Lower lobe of right lung (tissue), 2 donors: Measurements from ENCODE around the gene PDCD10. TPM values are rescaled to one million over a fixed set of nuclear protein-coding genes. Genes with fewer than 3 reads are reported as not detected.

Experiments
- ATAC-seq, 2 donors: fragments of 200-7000 bp; cut with Tn5 transposase; one replicate each; pipeline ENCODE4 v1.9.1; 2020 to 2022; ENCODE audit warnings: mild to moderate bottlenecking in 2 of 2, moderate library complexity in 2 of 2
- DNase-seq: peaks from one replicate; pipeline ENCODE4 v3.0.0-alpha.2; 2020
- H3K27ac ChIP-seq: fragments of 200-600 bp; one replicate; pipeline ENCODE4 v1.8.0; 2022
- H3K27me3 ChIP-seq: fragments of 200-600 bp; one replicate; pipeline ENCODE4 v1.8.0; 2022; ENCODE audit warnings: low read depth
- H3K36me3 ChIP-seq: fragments of 200-600 bp; one replicate; pipeline ENCODE4 v1.8.0; 2022; ENCODE audit warnings: mild to moderate bottlenecking
- H3K4me1 ChIP-seq: fragments of 200-600 bp; one replicate; pipeline ENCODE4 v1.8.0; 2022
- H3K4me3 ChIP-seq: fragments of 200-600 bp; one replicate; pipeline ENCODE4 v1.8.0; 2022; ENCODE audit warnings: mild to moderate bottlenecking
- H3K9me3 ChIP-seq: fragments of 200-600 bp; one replicate; pipeline ENCODE4 v1.8.0; 2022
- CTCF ChIP-seq: fragments of 200-600 bp; IDR thresholded peaks from one replicate; pipeline ENCODE4 v1.8.0; 2022; ENCODE audit warnings: antibody characterized with exemption, mild to moderate bottlenecking
- intact Hi-C: fragments of 100-400 bp; cut with DNase I; formaldehyde crosslinking; loops from one replicate; pipeline ENCODE4 v1.11.0; 2022
- total RNA-seq: library from RNA; stranded (reverse); fragmentation: NEBNext Ultra II Directional; extraction: Animal tissue kit (Norgen Biotek cat#: 25700); gene quantifications from one replicate; pipeline ENCODE4 v1.2.1, GENCODE V29; 2021
- donor health status: DM: no; HTN: yes; CAD: no; lungs with severe emphysema.

The PDCD10 gene
- total RNA-seq, 1 donor from 2014 or later, result 49.5 TPM

GRCh38 chr3:167735233-167736138 lies 794 bp upstream of the PDCD10 start, which contains the start of gene SERPINI1:
SERPINI1 (plus strand) TSS chr3:167735721; CDS start chr3:167789129, 53,408 bp downstream.
- peak within 1 kb of the TSS; percentile 93 for H3K27ac ChIP-seq
- no peaks in the 10 kb centered on the region for H3K27me3 ChIP-seq
- no peak for TF ChIP-seq CTCF
- peak; percentile 91 to 92 for ATAC-seq
- H3K4me3 ChIP-seq, result peak within 1 kb of the TSS; percentile 90
- no peaks in the 10 kb centered on the region for H3K36me3 ChIP-seq
- DNase-seq, result peak; percentile 90
- H3K4me1 ChIP-seq, result peaks cover 15% of the 10 kb centered on the region
- H3K9me3 ChIP-seq, result no peaks in the 10 kb centered on the region
- intact Hi-C loops, result no loop called here

GRCh38 chr3:167733961-167734497 lies 663 bp downstream of the PDCD10 start:
- TF ChIP-seq CTCF, result no peak
- intact Hi-C loops, result no loop called here
- peak overlapping the region; percentile 90 for H3K4me3 ChIP-seq
- ATAC-seq (no peak), DNase-seq (no peak)
- peak overlapping the region; percentile 93 for H3K27ac ChIP-seq
- no peaks in the 10 kb centered on the region for H3K36me3 ChIP-seq
- peaks cover 24% of the 10 kb centered on the region for H3K4me1 ChIP-seq
- no peaks in the 10 kb centered on the region for H3K9me3 ChIP-seq
- H3K27me3 ChIP-seq, result no peaks in the 10 kb centered on the region

GRCh38 chr3:167732313-167733065 lies 2.2 kb downstream of the PDCD10 start:
- Histone ChIP-seq H3K36me3 (no peaks in the 10 kb centered on the region), H3K4me1 (peaks cover 37% of the 10 kb centered on the region), H3K9me3 (no peaks in the 10 kb centered on the region), H3K4me3 (no peak overlapping the region), H3K27me3 (no peaks in the 10 kb centered on the region), H3K27ac (no peak overlapping the region)
- intact Hi-C loops, result no loop called here
- ATAC-seq (no peak), DNase-seq (no peak)
- TF ChIP-seq CTCF, result no peak

GRCh38 chr3:167731393-167731792 lies 3.3 kb downstream of the PDCD10 start:
- Histone ChIP-seq H3K4me3 (no peak overlapping the region), H3K4me1 (peaks cover 41% of the 10 kb centered on the region), H3K27ac (no peak overlapping the region), H3K9me3 (no peaks in the 10 kb centered on the region), H3K27me3 (no peaks in the 10 kb centered on the region), H3K36me3 (no peaks in the 10 kb centered on the region)
- DNase-seq, result no peak
- no peak for TF ChIP-seq CTCF
- intact Hi-C loops, result no loop called here
- ATAC-seq, result no peak

GRCh38 chr3:167729591-167729990 lies 5.1 kb downstream of the PDCD10 start:
- Histone ChIP-seq H3K4me3 (no peak overlapping the region), H3K27me3 (no peaks in the 10 kb centered on the region), H3K9me3 (no peaks in the 10 kb centered on the region), H3K36me3 (no peaks in the 10 kb centered on the region), H3K4me1 (peaks cover 42% of the 10 kb centered on the region), H3K27ac (no peak overlapping the region)
- no peak for ATAC-seq
- intact Hi-C loops, result no loop called here
- no peak for DNase-seq
- no peak for TF ChIP-seq CTCF
